Measurements from ENCODE around the gene INO80B. TPM values are rescaled to one million over a fixed set of nuclear protein-coding genes. Genes with fewer than 3 reads are reported as not detected.
A peak's percentile ranks its signal among the peaks of the same experiment; 100 is the strongest.
"Not testable (repeated sequence)": the region's sequence is repeated elsewhere in the genome, so short reads cannot be mapped to it uniquely, and the experiment has no call there.

The INO80B gene
- total RNA-seq, 6 donors from 2014 or later = 12.6 to 85.9 (median 32.5) TPM

- peaks cover 32 to 50% (median 34%) of the 10 kb centered on the region in 4 donors for H3K4me1 ChIP-seq
- H3K36me3 ChIP-seq = peaks cover 0 to 26% (median 12%) of the 10 kb centered on the region in 4 donors
- peak within 1 kb of the TSS; percentile 94 to 99 (median 98) for H3K27ac ChIP-seq
- no peak for TF ChIP-seq EP300 (IDR thresholded peaks at IDR 0.05)
- TF ChIP-seq, protein P1, sequence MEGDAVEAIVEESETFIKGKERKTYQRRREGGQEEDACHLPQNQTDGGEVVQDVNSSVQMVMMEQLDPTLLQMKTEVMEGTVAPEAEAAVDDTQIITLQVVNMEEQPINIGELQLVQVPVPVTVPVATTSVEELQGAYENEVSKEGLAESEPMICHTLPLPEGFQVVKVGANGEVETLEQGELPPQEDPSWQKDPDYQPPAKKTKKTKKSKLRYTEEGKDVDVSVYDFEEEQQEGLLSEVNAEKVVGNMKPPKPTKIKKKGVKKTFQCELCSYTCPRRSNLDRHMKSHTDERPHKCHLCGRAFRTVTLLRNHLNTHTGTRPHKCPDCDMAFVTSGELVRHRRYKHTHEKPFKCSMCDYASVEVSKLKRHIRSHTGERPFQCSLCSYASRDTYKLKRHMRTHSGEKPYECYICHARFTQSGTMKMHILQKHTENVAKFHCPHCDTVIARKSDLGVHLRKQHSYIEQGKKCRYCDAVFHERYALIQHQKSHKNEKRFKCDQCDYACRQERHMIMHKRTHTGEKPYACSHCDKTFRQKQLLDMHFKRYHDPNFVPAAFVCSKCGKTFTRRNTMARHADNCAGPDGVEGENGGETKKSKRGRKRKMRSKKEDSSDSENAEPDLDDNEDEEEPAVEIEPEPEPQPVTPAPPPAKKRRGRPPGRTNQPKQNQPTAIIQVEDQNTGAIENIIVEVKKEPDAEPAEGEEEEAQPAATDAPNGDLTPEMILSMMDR (IDR thresholded peaks at IDR 0.05) = no peak
- TF ChIP-seq POLR2AphosphoS5 (IDR thresholded peaks at IDR 0.05) = peak; percentile 7 to 75
- peak in 3 of 4 donors; percentile 8 to 71 (median 14) for TF ChIP-seq POLR2A (IDR thresholded peaks at IDR 0.05)
- H3K9me3 ChIP-seq = no peaks in the 10 kb centered on the region
- H3K4me3 ChIP-seq = peak within 1 kb of the TSS; percentile 66 to 91 (median 80)
- WGBS, 2 donors = 1 to 2% methylated on average over 26 to 30 of the region's 38 CpGs
- no peaks in the 10 kb centered on the region for H3K27me3 ChIP-seq
- ATAC-seq (ENCODE audit: low FRiP score in 2 of 2) = peak; percentile 95 to 98
- peak; percentile 91 to 100 for DNase-seq
These were observed 3.4 kb downstream of the INO80B start, which contains the start of gene WBP1 for GRCh38 chr2:74458132-74458937. WBP1 (plus strand) TSS chr2:74458438; CDS start chr2:74458603, 165 bp downstream.

DNA sequence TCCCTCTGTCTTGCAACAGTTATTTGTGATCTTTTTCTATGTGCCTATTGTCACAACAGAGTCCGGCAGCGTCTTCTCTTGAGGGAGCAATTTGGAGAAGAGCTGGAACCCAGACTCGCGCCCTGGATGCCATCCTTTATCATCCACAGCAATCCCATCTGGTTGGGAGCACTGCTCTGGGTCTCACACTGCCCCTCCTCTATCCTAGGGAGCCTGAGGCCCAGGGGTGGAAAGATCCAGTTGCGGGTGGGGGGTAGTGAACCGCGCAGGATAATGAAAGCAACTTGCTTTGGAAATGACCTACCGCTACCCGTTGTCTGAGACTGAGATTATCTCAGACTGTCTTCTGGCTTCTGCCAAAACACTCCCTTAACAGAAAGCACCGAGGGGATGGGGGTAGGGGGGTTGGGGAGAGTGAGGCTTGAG lies 4.1 kb downstream of the INO80B start:
- no peak for TF ChIP-seq POLR2A (IDR thresholded peaks at IDR 0.05)
- TF ChIP-seq EP300 (IDR thresholded peaks at IDR 0.05) = no peak
- no peak for TF ChIP-seq POLR2AphosphoS5 (IDR thresholded peaks at IDR 0.05)
- TF ChIP-seq, protein P1 (IDR thresholded peaks at IDR 0.05) = no peak
- no peak for DNase-seq
- H3K27ac ChIP-seq = peak overlapping the region; percentile 64 to 99 (median 88)

GRCh38 chr2:74459503-74460118 lies 4.7 kb downstream of the INO80B start:
- DNase-seq; ATAC-seq (ENCODE audit: low FRiP score in 2 of 2); H3K9me3 ChIP-seq; H3K27me3 ChIP-seq: not testable (repeated sequence)
- Histone ChIP-seq H3K27ac (peak overlapping the region in 1 of 4 donors; percentile 99), H3K36me3 (peaks cover 0 to 26% (median 12%) of the 10 kb centered on the region in 4 donors), H3K4me1 (peaks cover 38 to 55% (median 41%) of the 10 kb centered on the region in 4 donors), H3K4me3 (peak overlapping the region in 3 of 4 donors; percentile 66 to 87 (median 72))
- 81 to 91% methylated on average over 11 to 13 of the region's 13 CpGs for WGBS, 2 donors

More for the DNA sequence above, 4.1 kb downstream of the INO80B start:
- WGBS, 2 donors = 0 to 8% methylated on average over 5 to 10 of the region's 10 CpGs
- peaks cover 0 to 26% (median 12%) of the 10 kb centered on the region in 4 donors for H3K36me3 ChIP-seq
- H3K4me1 ChIP-seq = peaks cover 35 to 53% (median 38%) of the 10 kb centered on the region in 4 donors
- no peak for ATAC-seq (ENCODE audit: low FRiP score in 2 of 2)
- H3K4me3 ChIP-seq = peak overlapping the region; percentile 66 to 91 (median 80)
- no peaks in the 10 kb centered on the region for H3K9me3 ChIP-seq
- no peaks in the 10 kb centered on the region for H3K27me3 ChIP-seq

DNA sequence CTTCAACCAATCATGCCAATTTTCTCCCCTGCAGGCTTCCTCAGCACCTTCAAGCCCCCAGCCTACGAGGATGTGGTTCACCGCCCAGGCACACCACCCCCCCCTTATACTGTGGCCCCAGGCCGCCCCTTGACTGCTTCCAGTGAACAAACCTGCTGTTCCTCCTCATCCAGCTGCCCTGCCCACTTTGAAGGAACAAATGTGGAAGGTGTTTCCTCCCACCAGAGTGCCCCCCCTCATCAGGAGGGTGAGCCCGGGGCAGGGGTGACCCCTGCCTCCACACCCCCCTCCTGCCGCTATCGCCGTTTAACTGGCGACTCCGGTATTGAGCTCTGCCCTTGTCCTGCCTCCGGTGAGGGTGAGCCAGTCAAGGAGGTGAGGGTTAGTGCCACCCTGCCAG lies 5.3 kb downstream of the INO80B start:
- Histone ChIP-seq H3K36me3 (peaks cover 0 to 26% (median 12%) of the 10 kb centered on the region in 4 donors), H3K4me1 (peaks cover 38 to 55% (median 41%) of the 10 kb centered on the region in 4 donors)
- not testable (repeated sequence) for DNase-seq; H3K9me3 ChIP-seq; ATAC-seq (ENCODE audit: low FRiP score in 2 of 2); H3K27me3 ChIP-seq; H3K27ac ChIP-seq; H3K4me3 ChIP-seq
- WGBS, 2 donors = 86 to 91% methylated on average over 8 to 10 of the region's 10 CpGs

GRCh38 chr2:74461187-74462053 lies 6.5 kb downstream of the INO80B start:
- ATAC-seq (ENCODE audit: low FRiP score in 2 of 2) (no peak), DNase-seq (peak in 1 of 2 donors; percentile 70)
- Histone ChIP-seq H3K4me3 (no peak overlapping the region), H3K4me1 (peaks cover 34 to 51% (median 36%) of the 10 kb centered on the region in 4 donors), H3K27me3 (no peaks in the 10 kb centered on the region), H3K9me3 (no peaks in the 10 kb centered on the region), H3K36me3 (peaks cover 0 to 26% (median 12%) of the 10 kb centered on the region in 4 donors), H3K27ac (no peak overlapping the region)
- no peak for TF ChIP-seq POLR2A (IDR thresholded peaks at IDR 0.05)
- no peak for TF ChIP-seq POLR2AphosphoS5 (IDR thresholded peaks at IDR 0.05)
- TF ChIP-seq, protein P1 (IDR thresholded peaks at IDR 0.05) = peak in 1 of 6 experiments; percentile 6
- WGBS, 2 donors = 95 to 98% methylated on average over 17 of the region's 27 CpGs
